ENCODE measurements around the gene MXI1. TPM values are rescaled to one million over a fixed set of nuclear protein-coding genes. Genes with fewer than 3 reads are reported as not detected.

The MXI1 gene
- total RNA-seq, 2 experiments from 2014 or later: 47.9 to 48.2 TPM

GRCh38 chr10:110278562-110279406 lies 71.4 kb downstream of the MXI1 start:
- ATAC-seq (no peak), DNase-seq (no peak)
- Mint-ChIP-seq H3K27me3 (no peaks in the 10 kb centered on the region), H3K36me3 (ENCODE audit: low read depth) (peaks cover 2% of the 10 kb centered on the region), H3K4me1 (ENCODE audit: low read depth) (peaks cover 21% of the 10 kb centered on the region), H3K9me3 (no peaks in the 10 kb centered on the region), H3K27ac (no peak overlapping the region), H3K4me3 (no peak overlapping the region)
- no peak for TF ChIP-seq CTCF (IDR thresholded peaks at IDR 0.05)
- POLR2A ChIA-PET: interaction anchor here (0.6 to 1.4 kb wide), 3 partner anchors 22 to 307 kb away, joined by 3 read pairs; no protein-coding TSS in a partner anchor
- intact Hi-C loops (cut with micrococcal nuclease): loop anchor here (1.0 kb wide), 2 partner anchors 72 to 140 kb away; no protein-coding TSS in a partner anchor
- CTCF ChIA-PET: interaction anchor here (0.5 to 3.7 kb wide), 49 partner anchors 9 to 395 kb away, joined by 3 to 57 read pairs (median 4); partner anchors contain the start of gene MXI1

GRCh38 chr10:110279407-110279986 lies 72.1 kb downstream of the MXI1 start:
- peak; percentile 63 for DNase-seq

GRCh38 chr10:110284262-110284661 lies 76.9 kb downstream of the MXI1 start:
- peaks cover 2% of the 10 kb centered on the region for H3K4me1 Mint-ChIP-seq (ENCODE audit: low read depth)
- H3K4me3 Mint-ChIP-seq: no peak overlapping the region
- intact Hi-C loops (cut with micrococcal nuclease): no loop called here
- CTCF ChIA-PET: interaction anchor here (0.8 to 1.7 kb wide), 3 partner anchors 9 to 147 kb away, joined by 3 to 5 read pairs (median 3); no protein-coding TSS in a partner anchor
- no peak for ATAC-seq
- DNase-seq: no peak
- H3K9me3 Mint-ChIP-seq: no peaks in the 10 kb centered on the region
- no peaks in the 10 kb centered on the region for H3K27me3 Mint-ChIP-seq
- no peak overlapping the region for H3K27ac Mint-ChIP-seq
- H3K36me3 Mint-ChIP-seq (ENCODE audit: low read depth): peaks cover 14% of the 10 kb centered on the region
- no peak for TF ChIP-seq CTCF (IDR thresholded peaks at IDR 0.05)
- POLR2A ChIA-PET: interaction anchor here (0.7 kb wide), 1 partner anchor 74 kb away, joined by 3 read pairs; no protein-coding TSS in a partner anchor

More at GRCh38 chr10:110279407-110279986, 72.1 kb downstream of the MXI1 start:
- peak; percentile 51 for ATAC-seq
- ChIA-PET POLR2A (interaction anchor here (1.4 kb wide), 1 partner anchor 69 kb away, joined by 3 read pairs; no protein-coding TSS in a partner anchor), CTCF (interaction anchor here (0.5 to 3.7 kb wide), 50 partner anchors 8 to 395 kb away, joined by 3 to 57 read pairs (median 4); partner anchors contain the start of gene MXI1)
- H3K27me3 Mint-ChIP-seq: no peaks in the 10 kb centered on the region
- no peak overlapping the region for H3K4me3 Mint-ChIP-seq
- no peaks in the 10 kb centered on the region for H3K9me3 Mint-ChIP-seq
- H3K27ac Mint-ChIP-seq: no peak overlapping the region
- peak; percentile 74 for TF ChIP-seq CTCF (IDR thresholded peaks at IDR 0.05)
- H3K36me3 Mint-ChIP-seq (ENCODE audit: low read depth): peaks cover 2% of the 10 kb centered on the region
- peaks cover 15% of the 10 kb centered on the region for H3K4me1 Mint-ChIP-seq (ENCODE audit: low read depth)
- intact Hi-C loops (cut with micrococcal nuclease): loop anchor here (1.0 kb wide), 2 partner anchors 73 to 141 kb away; no protein-coding TSS in a partner anchor

- Mint-ChIP-seq H3K4me1 (ENCODE audit: low read depth) (no peaks in the 10 kb centered on the region), H3K36me3 (ENCODE audit: low read depth) (peaks cover 18% of the 10 kb centered on the region), H3K9me3 (no peaks in the 10 kb centered on the region), H3K27me3 (no peaks in the 10 kb centered on the region), H3K4me3 (no peak overlapping the region), H3K27ac (no peak overlapping the region)
- no peak for DNase-seq
- ChIA-PET CTCF (interaction anchor here (0.7 to 1.3 kb wide), 6 partner anchors 10 to 297 kb away, joined by 3 to 5 read pairs (median 3); no protein-coding TSS in a partner anchor), POLR2A (interaction anchor here (0.7 kb wide), 1 partner anchor 128 kb away, joined by 3 read pairs; no protein-coding TSS in a partner anchor)
- ATAC-seq: no peak
- intact Hi-C loops (cut with micrococcal nuclease): no loop called here
- TF ChIP-seq CTCF (IDR thresholded peaks at IDR 0.05): no peak
Observed at GRCh38 chr10:110285501-110285900, 78.1 kb downstream of the MXI1 start.
